Thoracic aorta endothelial cell (primary cell): ENCODE results near the gene PIBF1. TPM values are rescaled to one million over a fixed set of nuclear protein-coding genes. Genes with fewer than 3 reads are reported as not detected.

Experiments
- small RNA-seq: library from RNA; depleted of rRNA; stranded (forward); fragments of <200 nt; gene quantifications from one replicate; pipeline ENCODE3, GENCODE V24; 2012
- total RNA-seq: library from RNA; depleted of rRNA; stranded (reverse); fragments of >200 nt; gene quantifications from 2 replicates; pipeline ENCODE4 v1.2.3, GENCODE V29; 2012

Gene PIBF1
- 30.4 and 33.8 TPM in 2 replicates for total RNA-seq

GRCh38 chr13:72781451-72782439 lies at the start of gene PIBF1, which contains the start of gene DIS3:
Gene PIBF1, plus strand, starts transcription at chr13:72782133. Its CDS starts 1,337 bp downstream, at chr13:72783470.
Gene DIS3, minus strand, starts transcription at chr13:72781900. Its CDS starts 68 bp downstream, at chr13:72781832.

GRCh38 chr13:73058736-73059459 lies 277.0 kb downstream of the PIBF1 start, which contains the start of gene KLF5:
Gene KLF5, plus strand, starts transcription at chr13:73059005. Its CDS starts 323 bp downstream, at chr13:73059328.

Small RNA genes lying within 50 kb of the gene (small RNA-seq; reads per million reads assigned to genes)
- not detected for gene RNU6-79P

Other genes starting within 250 kb of the PIBF1 start
- 30.7 and 46.3 TPM in 2 replicates for gene MZT1, start 54.5 kb upstream of the PIBF1 start, total RNA-seq
- gene BORA, start 54.2 kb upstream of the PIBF1 start, total RNA-seq = 16.6 and 26.2 TPM in 2 replicates
- gene DIS3, start 233 bp upstream of the PIBF1 start, total RNA-seq = 63.8 and 77.0 TPM in 2 replicates